ENCODE results near the gene KCTD14.

GRCh38 chr11:77990981-77991380 is 32.1 kb downstream of the KCTD14 start:
- TF ChIP-seq CTCF (IDR thresholded peaks at IDR 0.05) (no peak), ZFX (IDR thresholded peaks at IDR 0.05; ENCODE audit: borderline replicate concordance) (no peak)

Measured in 22Rv1 (cell line).